HG02852 (cell line): ENCODE data around the gene ENO2.

ENCODE experiments used
- ATAC-seq: cut with Tn5 transposase; IDR thresholded peaks from one replicate; pipeline ENCODE4 v1.9.1; 2021; ENCODE audit warnings: mild to moderate bottlenecking, moderate library complexity; ENCODE audit not compliant: unreplicated experiment

Gene ENO2

GRCh38 chr12:6959058-6959804 is 44.9 kb downstream of the ENO2 start:
- ATAC-seq, result peak; percentile 63

- no peak for ATAC-seq
Observed at GRCh38 chr12:6959805-6960592, 45.6 kb downstream of the ENO2 start.

GRCh38 chr12:6960593-6961277 is 46.4 kb downstream of the ENO2 start:
- no peak for ATAC-seq

GRCh38 chr12:6961278-6961694 is 46.9 kb downstream of the ENO2 start:
- no peak for ATAC-seq

GRCh38 chr12:6961695-6962284 is 47.4 kb downstream of the ENO2 start:
- no peak for ATAC-seq

- no peak for ATAC-seq
Observed at GRCh38 chr12:6962285-6963015, 48.1 kb downstream of the ENO2 start.

GRCh38 chr12:6963016-6963731 is 48.8 kb downstream of the ENO2 start:
- ATAC-seq, result no peak

GRCh38 chr12:6963791-6964413 is 49.5 kb downstream of the ENO2 start:
- no peak for ATAC-seq

- no peak for ATAC-seq
Observed at GRCh38 chr12:6964605-6965025, 50.2 kb downstream of the ENO2 start.

GRCh38 chr12:6965026-6965661 is 50.8 kb downstream of the ENO2 start:
- peak; percentile 49 for ATAC-seq

- no peak for ATAC-seq
Observed at GRCh38 chr12:6965714-6966113, 51.3 kb downstream of the ENO2 start.

GRCh38 chr12:6966351-6966750 is 52.0 kb downstream of the ENO2 start:
- no peak for ATAC-seq

GRCh38 chr12:6967651-6968100 is 53.3 kb downstream of the ENO2 start:
- ATAC-seq, result no peak

GRCh38 chr12:6968426-6968825 is 54.0 kb downstream of the ENO2 start:
- no peak for ATAC-seq

- peak; percentile 16 for ATAC-seq
Observed at GRCh38 chr12:6970096-6970527, 55.7 kb downstream of the ENO2 start.
